NCI-H524 (cell line): ENCODE results near the gene TTC12.

Source experiments
- DNase-seq, 2 experiments: peaks; one replicate each; lab custom pipeline; 2025; lab: John Stamatoyannopoulos, UW

Gene TTC12

GRCh38 chr11:113404859-113405430 lies 90.6 kb downstream of the TTC12 start:
- DNase-seq, result no peak

- no peak for DNase-seq
Observed at GRCh38 chr11:113405724-113406478, 91.5 kb downstream of the TTC12 start.

DNA sequence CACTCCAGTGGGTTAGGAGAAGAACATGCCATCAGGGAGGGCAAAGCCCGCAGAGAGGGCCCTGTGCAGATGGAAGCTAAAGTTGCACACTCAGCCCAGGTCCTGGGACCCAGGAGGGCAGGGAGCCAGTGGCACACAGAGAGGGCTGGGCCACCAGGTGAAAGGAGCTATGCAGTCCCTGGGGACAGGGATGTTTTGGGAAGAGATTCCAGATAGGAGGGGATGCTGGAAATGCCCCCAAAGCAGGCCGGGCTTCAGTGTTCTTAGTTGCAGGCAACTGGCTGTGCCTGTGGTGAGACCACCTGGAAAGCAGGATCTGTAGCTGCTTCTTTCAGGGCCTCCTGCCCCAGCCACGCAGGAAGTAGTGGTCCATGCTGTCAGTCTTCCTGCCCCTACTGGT lies 92.8 kb downstream of the TTC12 start:
- no peak for DNase-seq

- no peak for DNase-seq
Observed at GRCh38 chr11:113408206-113408605, 93.8 kb downstream of the TTC12 start.

GRCh38 chr11:113408887-113409286 lies 94.5 kb downstream of the TTC12 start:
- DNase-seq, result no peak

DNA sequence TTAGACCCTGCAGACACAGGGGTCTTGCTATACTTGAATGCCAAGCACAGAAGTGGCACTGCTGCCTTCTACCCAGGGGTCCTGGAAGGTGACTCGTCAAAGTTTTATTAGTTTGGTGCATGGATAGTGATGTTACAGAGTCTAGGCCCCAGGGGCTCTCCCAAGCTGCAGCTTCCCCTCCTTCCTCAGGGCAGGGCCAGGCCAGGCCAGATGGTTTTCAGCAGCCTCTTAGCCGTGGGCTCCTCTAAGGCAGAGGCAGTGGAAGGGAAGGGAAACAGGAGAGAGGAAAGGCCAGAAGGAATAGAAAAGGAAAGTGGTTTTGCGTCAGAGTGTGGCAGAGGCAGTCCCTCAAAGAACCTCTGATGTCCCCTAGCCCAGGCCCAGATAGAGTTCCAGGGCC lies 95.1 kb downstream of the TTC12 start:
- DNase-seq, result no peak

DNA sequence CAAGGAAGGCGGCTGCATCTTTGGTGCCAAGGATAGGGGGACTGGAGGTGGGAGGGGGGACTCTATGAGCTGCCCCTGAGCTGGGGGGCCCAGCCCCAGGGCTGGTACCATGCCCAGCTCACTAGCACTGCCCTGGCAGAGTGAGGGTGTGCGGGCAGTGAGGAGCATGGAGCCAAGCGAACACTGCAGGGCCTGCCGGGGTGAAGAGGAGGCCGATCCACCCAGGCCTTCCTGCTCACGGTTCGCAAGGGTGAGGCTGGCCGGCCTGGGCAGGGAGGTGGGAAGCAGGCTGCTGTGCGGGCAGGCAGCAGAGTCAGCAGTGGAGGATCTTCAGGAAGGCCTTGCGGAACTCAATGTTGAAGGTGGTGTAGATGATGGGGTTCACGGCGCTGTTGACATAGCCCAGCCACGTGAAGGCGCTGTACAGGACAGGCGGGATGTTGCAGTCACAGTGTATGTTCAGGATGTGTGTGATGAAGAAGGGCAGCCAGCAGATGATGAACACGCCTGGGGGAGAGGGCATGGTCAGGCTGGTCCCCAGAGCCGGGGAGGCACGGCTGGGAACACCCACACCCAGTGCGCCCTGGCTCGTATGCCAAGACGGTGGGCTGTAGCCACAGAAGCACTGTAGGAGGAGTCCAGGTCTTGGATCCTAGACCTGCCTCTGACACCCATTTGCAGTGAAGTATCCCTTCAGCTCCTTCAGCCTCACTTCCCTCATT lies 96.2 kb downstream of the TTC12 start:
- DNase-seq, result no peak

GRCh38 chr11:113411536-113411935 lies 97.2 kb downstream of the TTC12 start:
- peak; percentile 65 to 79 for DNase-seq

DNA sequence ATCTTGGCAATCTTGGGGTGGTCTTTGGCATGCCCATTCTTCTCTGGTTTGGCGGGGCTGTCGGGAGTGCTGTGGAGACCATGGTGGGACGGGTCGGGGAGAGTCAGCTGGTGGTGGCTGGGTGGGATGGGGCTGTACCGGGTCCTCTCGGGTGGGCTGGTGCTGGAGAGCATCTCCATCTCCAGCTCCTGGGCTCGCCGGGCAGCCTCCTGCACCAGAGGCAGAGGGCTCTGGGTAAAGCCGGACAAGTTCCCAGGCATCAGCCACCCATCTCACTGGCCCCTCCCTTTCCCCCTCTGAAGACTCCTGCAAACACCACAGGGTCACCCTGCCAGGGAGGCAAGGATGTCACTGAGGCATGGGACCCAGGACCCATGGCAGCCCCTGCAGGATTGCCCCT lies 98.3 kb downstream of the TTC12 start:
- no peak for DNase-seq

DNA sequence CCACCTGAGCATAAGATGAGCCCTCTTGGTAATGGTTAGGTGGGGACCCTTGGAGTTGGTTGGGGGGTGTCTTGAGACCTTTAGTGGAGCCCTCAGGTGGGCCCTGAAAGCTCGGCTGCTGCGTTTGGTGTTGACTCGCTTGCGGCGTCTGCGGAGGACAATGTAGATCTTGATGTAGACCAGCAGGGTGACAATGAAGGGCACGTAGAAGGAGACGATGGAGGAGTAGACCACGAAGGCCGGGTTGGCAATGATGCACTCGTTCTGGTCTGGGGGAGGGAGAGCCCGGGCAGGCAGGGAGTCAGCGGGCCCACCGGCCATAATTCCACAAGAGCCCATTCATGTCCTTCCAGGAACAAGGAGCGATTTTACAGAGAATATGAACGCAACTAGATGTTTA lies 101.0 kb downstream of the TTC12 start:
- no peak for DNase-seq
